HCT116 (cell line): Measurements from ENCODE around the gene SRRD. TPM values are rescaled to one million over a fixed set of nuclear protein-coding genes. Genes with fewer than 3 reads are reported as not detected.

Experiments used
- ATAC-seq: fragments of 200-7000 bp; cut with Tn5 transposase; 2 replicates; pipeline ENCODE4 v1.9.1; 2020; ENCODE audit warnings: mild to moderate bottlenecking, moderate library complexity
- BruUV-seq: library from RNA; stranded (reverse); fragments of 400-500 nt; replicated peaks from 2 replicates; lab custom pipeline; 2021; lab: Mats Ljungman, UMichigan
- CTCF ChIA-PET: fragments of 300-600 bp; sonication (Branson Sonifier 250); formaldehyde crosslinking; loops from one replicate; lab custom pipeline; 2021; ENCODE audit warnings: antibody characterized with exemption; lab: Charles Lee
- POLR2A ChIA-PET: fragments of 300-600, 350-600 bp; sonication (Branson Sonifier 250); formaldehyde crosslinking; loops from one replicate; lab custom pipeline; 2021; ENCODE audit warnings: antibody characterized with exemption; lab: Charles Lee
- RAD21 ChIA-PET, 2 experiments: fragments of 300-600 bp; sonication (Branson Sonifier 250); formaldehyde crosslinking; loops; one replicate each; lab custom pipeline; 2023; ENCODE audit warnings: low total read pairs in 2 of 2; ENCODE audit not compliant: uncharacterized antibody in 2 of 2, unreplicated experiment in 2 of 2, low non-redundant PET in 1 of 2; lab: Charles Lee
- DNase-seq: peaks from one replicate; pipeline ENCODE4 v3.0.0-alpha.2; 2010; ENCODE audit warnings: low read depth, low spot score
- H2AFZ ChIP-seq: fragments of 200-600 bp; shearing (Covaris generic), sonication (generic); 2 replicates; pipeline ENCODE4 v1.6.1; 2017; ENCODE audit warnings: low read depth, mixed run types, mixed read lengths, antibody characterized with exemption, low read length; ENCODE audit not compliant: poor library complexity, severe bottlenecking
- H3K27ac ChIP-seq: 2 replicates; pipeline ENCODE4 v1.5.1; 2012; ENCODE audit warnings: low read depth, low read length
- H3K27me3 ChIP-seq: fragments of 200-600 bp; sonication (generic); 2 replicates; pipeline ENCODE4 v1.6.1; 2016; ENCODE audit warnings: mixed run types, low read length, mixed read lengths; ENCODE audit not compliant: insufficient read depth
- H3K36me3 ChIP-seq, 2 experiments: fragments of 200-500 bp in 1 of 2; fragments of 200-600 bp in 1 of 2; sonication (Bioruptor generic) in 1 of 2; sonication (generic) in 1 of 2; 2 replicates each; pipeline versions ENCODE4 v1.5.1 to v1.6.1; 2014 to 2016; ENCODE audit warnings: low read length in 2 of 2, inconsistent platforms in 1 of 2, mixed read lengths in 1 of 2, mixed run types in 1 of 2; ENCODE audit not compliant: insufficient read depth in 2 of 2, control insufficient read depth in 1 of 2
- H3K4me1 ChIP-seq, 2 experiments: fragments of 200-600 bp in 1 of 2; sonication (generic) in 1 of 2; 2 replicates each; pipeline versions ENCODE4 v1.5.1 to v1.6.1; 2012 to 2017; ENCODE audit warnings: low read length in 2 of 2, inconsistent platforms in 1 of 2, mild to moderate bottlenecking in 1 of 2, mixed read lengths in 1 of 2, mixed run types in 1 of 2, moderate library complexity in 1 of 2; ENCODE audit not compliant: insufficient read depth in 2 of 2, control insufficient read depth in 1 of 2
- H3K4me2 ChIP-seq: fragments of 200-600 bp; sonication (generic); 2 replicates; pipeline ENCODE4 v1.6.1; 2017; ENCODE audit warnings: mixed run types, low read length, mixed read lengths
- H3K4me3 ChIP-seq, 2 experiments: fragments of 200-600 bp in 1 of 2; sonication (generic) in 1 of 2; replicated peaks in 1 of 2; 2 replicates each; pipeline ENCODE4 v1.5.1; 2011 to 2016; ENCODE audit warnings: low read length in 2 of 2, control low read depth in 1 of 2, low read depth in 1 of 2, mild to moderate bottlenecking in 1 of 2, mixed read lengths in 1 of 2, mixed run types in 1 of 2
- H3K79me2 ChIP-seq: fragments of 200-600 bp; sonication (generic); 2 replicates; pipeline ENCODE4 v1.6.1; 2017; ENCODE audit warnings: mild to moderate bottlenecking, mixed run types, low read length, moderate library complexity, mixed read lengths; ENCODE audit not compliant: insufficient read depth
- H3K9ac ChIP-seq: fragments of 200-600 bp; sonication (generic); 2 replicates; pipeline ENCODE4 v1.6.1; 2016; ENCODE audit warnings: low read length, mixed read lengths
- H3K9me2 ChIP-seq: fragments of 200-600 bp; sonication (generic), shearing (Covaris generic); 2 replicates; pipeline ENCODE4 v1.6.1; 2017; ENCODE audit warnings: mixed run types, mild to moderate bottlenecking, moderate library complexity; ENCODE audit not compliant: insufficient read depth
- H3K9me3 ChIP-seq, 2 experiments: fragments of 200-500 bp in 1 of 2; fragments of 200-600 bp in 1 of 2; sonication (Bioruptor generic) in 1 of 2; sonication (generic) in 1 of 2; 2 replicates each; pipeline ENCODE4 v1.6.1; 2014 to 2017; ENCODE audit warnings: low read length in 2 of 2, mixed read lengths in 2 of 2, inconsistent platforms in 1 of 2, low read depth in 1 of 2, mild to moderate bottlenecking in 1 of 2, mixed run types in 1 of 2, moderate library complexity in 1 of 2; ENCODE audit not compliant: control insufficient read depth in 1 of 2, insufficient read depth in 1 of 2
- H4K20me1 ChIP-seq: fragments of 200-600 bp; sonication (generic), shearing (Covaris generic); 2 replicates; pipeline ENCODE4 v1.6.1; 2017; ENCODE audit warnings: mixed run types, mild to moderate bottlenecking, moderate library complexity; ENCODE audit not compliant: insufficient read depth
- ATF3 ChIP-seq: IDR thresholded peaks from 2 replicates; pipeline ENCODE4 v1.6.1; 2012
- CBX3 ChIP-seq: IDR thresholded peaks from 2 replicates; pipeline ENCODE4 v1.6.1; 2012; ENCODE audit warnings: low read depth
- CTCF ChIP-seq, 3 experiments: fragments of 200-600 bp in 1 of 3; sonication (generic) in 1 of 3; IDR thresholded peaks in 2 of 3; conservative IDR thresholded peaks in 1 of 3; 2 replicates each; pipeline ENCODE4 v1.5.1; 2012 to 2017; ENCODE audit warnings: low read depth in 2 of 3, low read length in 2 of 3, antibody characterized with exemption in 1 of 3, borderline replicate concordance in 1 of 3, control low read depth in 1 of 3, mild to moderate bottlenecking in 1 of 3, mixed read lengths in 1 of 3, mixed run types in 1 of 3, moderate library complexity in 1 of 3; ENCODE audit not compliant: insufficient read depth in 1 of 3
- EGR1 ChIP-seq: IDR thresholded peaks from 2 replicates; pipeline ENCODE4 v1.6.1; 2012; ENCODE audit warnings: low read depth
- ELF1 ChIP-seq: IDR thresholded peaks from 2 replicates; pipeline ENCODE4 v1.6.1; 2012; ENCODE audit warnings: low read depth, borderline replicate concordance
- EZH2phosphoT487 ChIP-seq: fragments of 200-600 bp; IDR thresholded peaks from 2 replicates; pipeline ENCODE4 v1.6.1; 2018; ENCODE audit warnings: antibody characterized with exemption, borderline replicate concordance
- FOSL1 ChIP-seq: IDR thresholded peaks from 2 replicates; pipeline ENCODE4 v1.6.1; 2012; ENCODE audit warnings: low read depth
- JUND ChIP-seq: IDR thresholded peaks from 2 replicates; pipeline ENCODE4 v1.6.1; 2012
- POLR2A ChIP-seq: IDR thresholded peaks from 2 replicates; pipeline ENCODE4 v1.7.0; 2011; ENCODE audit warnings: borderline replicate concordance; ENCODE audit not compliant: insufficient read depth, insufficient read length; ENCODE audit errors: extremely low read depth
- POLR2AphosphoS5 ChIP-seq: IDR thresholded peaks from 2 replicates; pipeline ENCODE4 v1.6.1; 2011; ENCODE audit warnings: mild to moderate bottlenecking, low read depth, low read length, moderate library complexity
- RAD21 ChIP-seq: IDR thresholded peaks from 2 replicates; pipeline ENCODE4 v1.6.1; 2012; ENCODE audit warnings: low read depth, mild to moderate bottlenecking
- SIN3A ChIP-seq: IDR thresholded peaks from 2 replicates; pipeline ENCODE4 v1.6.1; 2012; ENCODE audit warnings: low read depth
- YY1 ChIP-seq: IDR thresholded peaks from 2 replicates; pipeline ENCODE4 v1.6.1; 2011; ENCODE audit warnings: low read length, low read depth, moderate library complexity, mild to moderate bottlenecking; ENCODE audit not compliant: insufficient replicate concordance; ENCODE audit errors: extremely low read depth
- ZBTB33 ChIP-seq: IDR thresholded peaks from 2 replicates; pipeline ENCODE4 v1.6.1; 2011; ENCODE audit warnings: mild to moderate bottlenecking, low read length, moderate library complexity; ENCODE audit not compliant: insufficient replicate concordance; ENCODE audit errors: extremely low read depth
- ZFX ChIP-seq: fragments of 450-650 bp; IDR thresholded peaks from 2 replicates; pipeline ENCODE4 v1.6.1; 2017
- ZNF274 ChIP-seq: fragments of 200-500 bp; sonication (Bioruptor generic); IDR thresholded peaks from 2 replicates; pipeline ENCODE4 v1.6.1; 2014; ENCODE audit warnings: mild to moderate bottlenecking, low read depth, low read length, inconsistent platforms
- intact Hi-C: fragments of 100-400 bp; cut with micrococcal nuclease; formaldehyde crosslinking; loops from 2 replicates; pipeline ENCODE4 v1.10.0; 2022
- total RNA-seq: library from RNA; stranded (reverse); gene quantifications from one replicate; pipeline ENCODE4 v1.2.1, GENCODE V29; 2021; ENCODE audit not compliant: unreplicated experiment

SRRD gene
- total RNA-seq, 1 experiment from 2014 or later = 30.4 TPM

DNA sequence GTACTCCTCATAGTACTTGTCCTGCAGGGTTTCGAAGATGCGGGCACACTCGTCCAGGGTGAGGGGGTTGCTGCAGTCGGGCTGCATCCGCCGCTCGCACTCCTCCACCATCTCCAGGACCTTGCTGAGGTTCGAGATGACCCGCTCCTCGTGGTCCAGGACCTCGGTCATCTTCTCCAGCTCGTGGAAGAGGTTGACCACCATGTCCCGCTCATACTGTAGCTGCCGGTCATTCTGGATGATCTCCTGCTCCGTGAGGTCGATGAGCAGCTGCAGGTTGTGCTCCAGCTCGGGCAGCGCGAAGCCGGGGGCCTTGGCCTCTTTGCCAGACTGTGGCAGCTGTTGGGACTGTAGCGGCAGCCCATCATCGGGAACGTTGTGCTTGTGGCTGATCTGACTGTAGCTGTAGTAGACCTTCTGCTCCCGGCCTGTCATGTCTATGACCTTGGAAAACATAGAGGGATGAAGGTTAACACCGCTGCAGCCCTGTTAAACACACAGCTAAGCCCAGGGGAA, 15.6 kb downstream of the SRRD start:
- H3K4me3 ChIP-seq = no peak overlapping the region
- H3K27me3 ChIP-seq = no peaks in the 10 kb centered on the region
- peaks cover 50 to 59% of the 10 kb centered on the region in 2 experiments for H3K36me3 ChIP-seq
- TF ChIP-seq ATF3 (no peak), ZNF274 (no peak), CBX3 (no peak)
- no peak overlapping the region for H3K4me2 ChIP-seq
- no peaks in the 10 kb centered on the region for H4K20me1 ChIP-seq
- no peaks in the 10 kb centered on the region for H3K9me3 ChIP-seq
- H3K9me2 ChIP-seq = no peaks in the 10 kb centered on the region
- BruUV-seq = no TSS peak
- ATAC-seq (no peak), DNase-seq (no peak)
- POLR2A ChIA-PET = interaction anchor here (1.4 kb wide), 1 partner anchor 13 kb away, joined by 4 read pairs; the partner anchor contains the start of gene TFIP11
- CTCF ChIA-PET = no interaction called here
- H3K27ac ChIP-seq = no peak overlapping the region
- intact Hi-C loops = no loop called here
- peaks cover 9% of the 10 kb centered on the region; the same call in 1 of the 2 replicates for H3K79me2 ChIP-seq
- RAD21 ChIA-PET = no interaction called here
- H3K9ac ChIP-seq = no peak overlapping the region
- no peaks in the 10 kb centered on the region for H3K4me1 ChIP-seq
- H2AFZ ChIP-seq = no peak overlapping the region

DNA sequence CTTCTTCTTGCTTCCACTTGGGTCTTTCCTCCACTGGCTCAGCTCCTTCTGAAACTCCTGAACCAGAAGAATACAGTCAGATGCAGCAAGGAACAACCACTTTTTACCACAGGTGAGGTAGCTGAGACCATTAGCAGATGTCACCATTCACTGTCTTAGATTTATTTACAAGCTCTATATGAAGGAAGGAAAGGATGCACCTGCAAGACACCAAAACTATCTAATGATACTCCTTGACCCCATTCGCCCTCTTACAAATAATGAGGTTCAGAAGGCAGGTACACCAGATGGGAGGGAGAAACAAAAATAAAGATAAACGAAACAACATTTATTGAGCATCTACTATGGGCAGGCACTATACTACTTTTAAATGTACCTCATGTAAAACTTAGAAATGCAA, 18.3 kb downstream of the SRRD start:
- BruUV-seq = no TSS peak
- H3K4me1 ChIP-seq = no peaks in the 10 kb centered on the region
- H3K27ac ChIP-seq = no peak overlapping the region
- intact Hi-C loops = loop anchor here (5.0 kb wide), 1 partner anchor 165 kb away; no protein-coding TSS in a partner anchor
- H3K9ac ChIP-seq = no peak overlapping the region
- H3K4me2 ChIP-seq = no peak overlapping the region
- no peak overlapping the region for H2AFZ ChIP-seq
- ATAC-seq = no peak
- no peaks in the 10 kb centered on the region for H3K9me3 ChIP-seq
- H3K4me3 ChIP-seq = no peak overlapping the region
- H3K79me2 ChIP-seq = 0 out of 2 replicates have a peak, but pooled peaks cover 3% of the 10 kb centered on the region
- no peak for DNase-seq
- no peaks in the 10 kb centered on the region for H3K9me2 ChIP-seq
- no peaks in the 10 kb centered on the region for H4K20me1 ChIP-seq
- CTCF ChIA-PET = interaction anchor here (2.3 kb wide), 1 partner anchor 18 kb away, joined by 7 read pairs; the partner anchor contains the start of genes HPS4 and SRRD
- H3K27me3 ChIP-seq = no peaks in the 10 kb centered on the region
- POLR2A ChIA-PET = no interaction called here
- peaks cover 56 to 62% of the 10 kb centered on the region in 2 experiments for H3K36me3 ChIP-seq
- RAD21 ChIA-PET = no interaction called here
- TF ChIP-seq EZH2phosphoT487 (no peak), YY1 (no peak), JUND (no peak), SIN3A (no peak), EGR1 (no peak), FOSL1 (no peak), ZFX (no peak), CTCF (IDR thresholded peaks at IDR 0.05 in 2 of 3, conservative IDR thresholded peaks at IDR 0.05 in 1 of 3; ENCODE audit: borderline replicate concordance in 1 of 3, insufficient read depth in 1 of 3, low read depth in 2 of 3, low read length in 2 of 3) (no peak), POLR2AphosphoS5 (no peak), ZBTB33 (no peak), RAD21 (no peak), ATF3 (no peak), ELF1 (no peak), POLR2A (no peak)
